ENCODE measurements around the gene CRYBG3.

The CRYBG3 gene

DNA sequence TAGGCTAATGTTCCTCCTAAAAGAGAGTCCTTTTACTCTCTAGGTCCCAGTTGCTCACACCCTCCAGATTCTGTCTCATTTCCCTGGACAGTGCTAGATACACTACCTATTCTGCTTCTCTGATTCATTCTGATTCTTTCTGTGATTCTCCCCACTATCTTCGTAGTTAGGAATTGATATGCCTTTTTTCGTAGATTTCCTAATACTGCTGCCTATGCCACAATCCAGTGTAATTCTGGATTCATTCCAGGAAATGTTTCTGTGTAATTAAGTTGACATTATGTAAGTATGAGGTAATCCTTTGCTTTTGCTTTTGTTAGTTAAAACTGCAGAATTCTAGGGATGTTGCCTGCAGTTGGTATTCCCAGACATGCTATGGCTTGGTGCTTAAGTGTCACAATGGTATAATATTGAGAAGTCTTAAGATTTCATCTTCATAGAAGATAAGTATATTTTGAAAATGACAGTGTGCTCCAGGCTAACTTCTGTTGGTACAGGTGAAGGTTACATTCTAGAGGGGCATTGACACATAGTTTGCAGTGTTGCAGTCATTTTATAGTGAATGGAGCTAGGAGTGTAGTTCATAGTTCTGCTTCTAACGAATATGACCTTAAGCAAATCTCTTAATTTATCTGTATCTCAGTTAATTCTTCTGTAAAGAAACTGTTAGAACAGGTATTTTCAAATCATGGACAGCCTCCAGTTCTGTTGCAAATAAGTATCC, 96.2 kb downstream of the CRYBG3 start:
- no peak overlapping the region for H3K4me3 ChIP-seq (ENCODE audit: low read depth in 1 of 2, low read length in 2 of 2)
- H3K27me3 ChIP-seq (ENCODE audit: insufficient read depth, low read length, poor library complexity) = no peaks in the 10 kb centered on the region
- no peaks in the 10 kb centered on the region for H3K9me3 ChIP-seq (ENCODE audit: insufficient read depth, low read length, severe bottlenecking)
- no peaks in the 10 kb centered on the region for H3K79me2 ChIP-seq (ENCODE audit: insufficient read depth, low read length)
- H3K9ac ChIP-seq (ENCODE audit: low read depth, low read length) = no peak overlapping the region
- H3K4me1 ChIP-seq (ENCODE audit: insufficient read depth, low read length) = no peaks in the 10 kb centered on the region
- ATAC-seq (ENCODE audit: insufficient read depth, low read depth) (no peak), DNase-seq (no peak)
- no peak overlapping the region for H2AFZ ChIP-seq (ENCODE audit: low read depth, low read length)
- TF ChIP-seq EZH2 (IDR thresholded peaks at IDR 0.05; ENCODE audit: borderline replicate concordance, low read depth, low read length, severe bottlenecking) (no peak), CTCF (IDR thresholded peaks at IDR 0.05; ENCODE audit: borderline replicate concordance, extremely low read depth, low read length, poor library complexity, severe bottlenecking) (no peak)
- no peak overlapping the region for H3K4me2 ChIP-seq (ENCODE audit: insufficient read depth, low read length)
- no peaks in the 10 kb centered on the region for H4K20me1 ChIP-seq (ENCODE audit: insufficient read depth, low read length)
- H3K36me3 ChIP-seq (ENCODE audit: insufficient read depth, low read length) = peaks cover 38% of the 10 kb centered on the region
- no peak overlapping the region for H3K27ac ChIP-seq (ENCODE audit: low read length)

- no peaks in the 10 kb centered on the region for H3K9me3 ChIP-seq (ENCODE audit: insufficient read depth, low read length, severe bottlenecking)
- no peak overlapping the region for H3K4me3 ChIP-seq (ENCODE audit: low read depth in 1 of 2, low read length in 2 of 2)
- no peaks in the 10 kb centered on the region for H4K20me1 ChIP-seq (ENCODE audit: insufficient read depth, low read length)
- no peak overlapping the region for H3K9ac ChIP-seq (ENCODE audit: low read depth, low read length)
- no peak overlapping the region for H3K27ac ChIP-seq (ENCODE audit: low read length)
- H3K4me2 ChIP-seq (ENCODE audit: insufficient read depth, low read length) = no peak overlapping the region
- peaks cover 6% of the 10 kb centered on the region; the same call in 1 of the 2 replicates for H3K36me3 ChIP-seq (ENCODE audit: insufficient read depth, low read length)
- no peak overlapping the region for H2AFZ ChIP-seq (ENCODE audit: low read depth, low read length)
- H3K79me2 ChIP-seq (ENCODE audit: insufficient read depth, low read length) = no peaks in the 10 kb centered on the region
- H3K4me1 ChIP-seq (ENCODE audit: insufficient read depth, low read length) = no peaks in the 10 kb centered on the region
- no peak for ATAC-seq (ENCODE audit: insufficient read depth, low read depth)
- H3K27me3 ChIP-seq (ENCODE audit: insufficient read depth, low read length, poor library complexity) = no peaks in the 10 kb centered on the region
- TF ChIP-seq CTCF (IDR thresholded peaks at IDR 0.05; ENCODE audit: borderline replicate concordance, extremely low read depth, low read length, poor library complexity, severe bottlenecking) (no peak), EZH2 (IDR thresholded peaks at IDR 0.05; ENCODE audit: borderline replicate concordance, low read depth, low read length, severe bottlenecking) (no peak)
- DNase-seq = no peak
These were observed 105.9 kb downstream of the CRYBG3 start for GRCh38 chr3:97927704-97928103.

DNA sequence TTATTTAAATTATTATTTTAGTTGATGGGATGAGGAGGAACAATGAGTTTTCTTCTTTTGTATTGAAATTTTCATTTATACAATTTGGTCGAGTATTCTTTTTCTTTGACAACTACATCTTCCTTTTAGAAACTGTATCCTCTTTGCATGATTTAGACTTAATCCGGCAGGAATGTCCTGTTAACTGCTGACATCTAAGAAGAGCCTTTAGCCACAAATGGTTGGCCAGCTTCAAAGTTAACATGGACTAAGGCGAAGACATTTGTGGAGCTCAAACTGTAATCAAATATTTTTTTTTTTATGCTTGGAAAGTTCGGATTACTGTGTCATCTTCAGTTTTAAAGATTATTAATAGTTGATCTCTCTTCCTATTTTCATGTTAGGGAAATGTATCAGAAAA, 107.2 kb downstream of the CRYBG3 start:
- no peaks in the 10 kb centered on the region for H3K9me3 ChIP-seq (ENCODE audit: insufficient read depth, low read length, severe bottlenecking)
- TF ChIP-seq CTCF (IDR thresholded peaks at IDR 0.05; ENCODE audit: borderline replicate concordance, extremely low read depth, low read length, poor library complexity, severe bottlenecking) (no peak), EZH2 (IDR thresholded peaks at IDR 0.05; ENCODE audit: borderline replicate concordance, low read depth, low read length, severe bottlenecking) (no peak)

More for the DNA sequence above, 107.2 kb downstream of the CRYBG3 start:
- no peaks in the 10 kb centered on the region for H3K4me1 ChIP-seq (ENCODE audit: insufficient read depth, low read length)
- H3K36me3 ChIP-seq (ENCODE audit: insufficient read depth, low read length) = peaks cover 18% of the 10 kb centered on the region
- H3K4me3 ChIP-seq (ENCODE audit: low read depth in 1 of 2, low read length in 2 of 2) = no peak overlapping the region
- H3K27ac ChIP-seq (ENCODE audit: low read length) = no peak overlapping the region
- DNase-seq = no peak
- ATAC-seq (ENCODE audit: insufficient read depth, low read depth) = no peak
- no peak overlapping the region for H3K4me2 ChIP-seq (ENCODE audit: insufficient read depth, low read length)
- no peaks in the 10 kb centered on the region for H3K27me3 ChIP-seq (ENCODE audit: insufficient read depth, low read length, poor library complexity)
- H3K9ac ChIP-seq (ENCODE audit: low read depth, low read length) = no peak overlapping the region
- no peak overlapping the region for H2AFZ ChIP-seq (ENCODE audit: low read depth, low read length)
- H4K20me1 ChIP-seq (ENCODE audit: insufficient read depth, low read length) = no peaks in the 10 kb centered on the region
- H3K79me2 ChIP-seq (ENCODE audit: insufficient read depth, low read length) = no peaks in the 10 kb centered on the region
